ENCODE measurements around the gene ATP5F1D.

Gene ATP5F1D

GRCh38 chr19:1268226-1269064, 26.9 kb downstream of the ATP5F1D start:
- peak in 2 of 51 donors; percentile 42 to 49 for DNase-seq

GRCh38 chr19:1269065-1269477, 27.5 kb downstream of the ATP5F1D start, which contains the start of gene CIRBP:
CIRBP (plus strand) TSS chr19:1269332; CDS start chr19:1270934, 1,602 bp downstream.
- peak; percentile 67 to 100 (median 99) for DNase-seq

- peak in 50 of 51 donors; percentile 37 to 91 (median 77) for DNase-seq
These were observed 28.1 kb downstream of the ATP5F1D start for GRCh38 chr19:1269478-1270212.

- DNase-seq: no peak
These were observed 28.8 kb downstream of the ATP5F1D start for GRCh38 chr19:1270213-1270853.

GRCh38 chr19:1270854-1271527, 29.4 kb downstream of the ATP5F1D start:
- DNase-seq: no peak

- DNase-seq: peak in 1 of 51 donors; percentile 35
These were observed 30.2 kb downstream of the ATP5F1D start for GRCh38 chr19:1271528-1272422.

GRCh38 chr19:1272423-1273262, 31.1 kb downstream of the ATP5F1D start:
- DNase-seq: peak in 9 of 51 donors; percentile 11 to 36 (median 19)

GRCh38 chr19:1273263-1274041, 31.9 kb downstream of the ATP5F1D start:
- no peak for DNase-seq

GRCh38 chr19:1274081-1274851, 32.7 kb downstream of the ATP5F1D start:
- no peak for DNase-seq

GRCh38 chr19:1274852-1275259, 33.3 kb downstream of the ATP5F1D start:
- DNase-seq: no peak

GRCh38 chr19:1275260-1275975, 33.9 kb downstream of the ATP5F1D start, which contains the start of gene FAM174C:
FAM174C (plus strand) TSS chr19:1275530; CDS start chr19:1275550, 20 bp downstream.
- DNase-seq: peak; percentile 66 to 98 (median 92)

- DNase-seq: peak in 2 of 51 donors; percentile 55
These were observed 34.6 kb downstream of the ATP5F1D start for GRCh38 chr19:1275976-1276627.

- no peak for DNase-seq
These were observed 35.1 kb downstream of the ATP5F1D start for GRCh38 chr19:1276628-1277022.

- no peak for DNase-seq
These were observed 35.5 kb downstream of the ATP5F1D start for GRCh38 chr19:1277061-1277460.

- DNase-seq: no peak
These were observed 36.5 kb downstream of the ATP5F1D start for GRCh38 chr19:1278074-1278473.

All from hypothalamus (tissue), 51 donors.